K562 (cell line): ENCODE results near the gene SGMS1. TPM values are rescaled to one million over a fixed set of nuclear protein-coding genes. Genes with fewer than 3 reads are reported as not detected.

Experiments used
- DNMT1 ChIP-seq: fragments of 450-650 bp; IDR thresholded peaks from 2 replicates; pipeline ENCODE4 v1.6.1; 2016; ENCODE audit warnings: antibody characterized with exemption, mild to moderate bottlenecking
- FOXJ2 ChIP-seq: fragments of 200-800 bp; sonication (Bioruptor generic); IDR thresholded peaks from 2 replicates; pipeline ENCODE4 v1.6.1; 2016; ENCODE audit warnings: missing genetic modification characterization, missing compliant biosample characterization
- MAFK ChIP-seq: IDR thresholded peaks from 2 replicates; pipeline ENCODE4 v1.6.1; 2011; ENCODE audit warnings: low read length, improper control_type of control experiment
- NFE2 ChIP-seq: IDR thresholded peaks from 2 replicates; pipeline ENCODE4 v1.6.1; 2014; ENCODE audit warnings: antibody characterized with exemption, low read depth
- PHB2 ChIP-seq: fragments of 450-650 bp; IDR thresholded peaks from 2 replicates; pipeline ENCODE4 v1.6.1; 2017; ENCODE audit warnings: low read depth
- RHOXF2B ChIP-seq: fragments of 250-450 bp; sonication (Bioruptor Pico); conservative IDR thresholded peaks from 2 replicates; pipeline ENCODE4 v1.5.1; 2021
- SMAD3 ChIP-seq: fragments of 450-650 bp; formaldehyde crosslinking; conservative IDR thresholded peaks from 2 replicates; pipeline ENCODE4 v1.4.0; 2020; ENCODE audit warnings: mild to moderate bottlenecking
- SP1 ChIP-seq: sonication (generic); formaldehyde crosslinking; IDR thresholded peaks from 2 replicates; pipeline ENCODE4 v1.8.1; 2022; ENCODE audit warnings: mild to moderate bottlenecking, missing genetic modification reagents
- ZC3H11A ChIP-seq: IDR thresholded peaks from 2 replicates; pipeline ENCODE4 v1.6.1; 2012; ENCODE audit warnings: low read depth, low read length, improper control_type of control experiment
- ZNF175 ChIP-seq: fragments of 200-800 bp; sonication (Bioruptor generic); IDR thresholded peaks from 2 replicates; pipeline ENCODE4 v1.6.1; 2016; ENCODE audit warnings: low read depth, mild to moderate bottlenecking, missing genetic modification characterization, missing compliant biosample characterization
- ZNF444 ChIP-seq: fragments of 250-450 bp; sonication (Bioruptor Pico); IDR thresholded peaks from 2 replicates; pipeline ENCODE4 v1.4.0; 2020; ENCODE audit warnings: mild to moderate bottlenecking, moderate library complexity
- ZNF644 ChIP-seq: fragments of 200-800 bp; sonication (Bioruptor generic); IDR thresholded peaks from 2 replicates; pipeline ENCODE4 v1.6.1; 2016; ENCODE audit warnings: low read depth, missing genetic modification characterization, missing compliant biosample characterization
- ZNF668 ChIP-seq: fragments of 250-450 bp; sonication (Bioruptor Pico); IDR thresholded peaks from 2 replicates; pipeline ENCODE4 v1.8.0; 2022; ENCODE audit warnings: mild to moderate bottlenecking, inconsistent platforms
- polyA plus RNA-seq, 8 experiments: library from polyadenylated mRNA; depleted of rRNA in 4 of 8; stranded (reverse) in 5 of 8; unstranded in 3 of 8; fragments of >200 nt; fragmentation: Nextera tagmentation in 2 of 8; fragmentation: Illumina TruSeq in 1 of 8; extraction: Ambion mirVana in 2 of 8; extraction: Trizol in 1 of 8; gene quantifications; 2 replicates each; pipeline versions ENCODE4 v1.2.1 to v1.2.3, GENCODE V29; 2011 to 2014; ENCODE audit warnings: inconsistent platforms in 1 of 8, missing spikeins in 1 of 8
- total RNA-seq, 7 experiments: library from RNA; depleted of rRNA in 6 of 7; stranded (reverse); fragments of >200 nt in 6 of 7; fragmentation: Illumina TruSeq in 2 of 7; extraction: Trizol in 2 of 7; gene quantifications; 2 replicates each; pipeline versions ENCODE4 v1.2.1 to v1.2.3, GENCODE V29; 2011 to 2021; ENCODE audit warnings: low replicate concordance in 1 of 7
- TF ChIP-seq, protein P1 (sequence below): fragments of 450-650 bp; formaldehyde crosslinking; IDR thresholded peaks from 2 replicates; pipeline ENCODE4 v1.4.0; 2022; ENCODE audit warnings: mild to moderate bottlenecking, moderate library complexity
- TF ChIP-seq, protein P2 (sequence below): fragments of 450-650 bp; formaldehyde crosslinking; IDR thresholded peaks from 2 replicates; pipeline ENCODE4 v1.4.0; 2020; ENCODE audit warnings: mild to moderate bottlenecking, moderate library complexity
- TF ChIP-seq, protein P3 (sequence below), 2 experiments: fragments of 200-800 bp in 1 of 2; sonication (Bioruptor generic) in 1 of 2; sonication (generic) in 1 of 2; formaldehyde crosslinking in 1 of 2; IDR thresholded peaks in 1 of 2; conservative IDR thresholded peaks in 1 of 2; 2 replicates each; pipeline versions ENCODE4 v1.5.0 to v1.6.1; 2016 to 2020; ENCODE audit warnings: missing compliant biosample characterization in 1 of 2, missing genetic modification characterization in 1 of 2, missing genetic modification reagents in 1 of 2
- TF ChIP-seq, protein P4 (sequence below): fragments of 250-450 bp; sonication (Bioruptor Pico); IDR thresholded peaks from 2 replicates; pipeline ENCODE4 v1.9.0; 2021; ENCODE audit warnings: mild to moderate bottlenecking
- TF ChIP-seq, protein P5 (sequence below): fragments of 250-450 bp; sonication (Bioruptor Pico); IDR thresholded peaks from 2 replicates; pipeline ENCODE4 v1.5.0; 2021; ENCODE audit warnings: mild to moderate bottlenecking, moderate library complexity

Gene SGMS1
- total and polyA plus RNA-seq, 9 of the 15 experiments (the other 6 are each of a cell fraction or from before 2014, with no cell fraction given): 22.6 to 232 (median 82.2) TPM

DNA sequence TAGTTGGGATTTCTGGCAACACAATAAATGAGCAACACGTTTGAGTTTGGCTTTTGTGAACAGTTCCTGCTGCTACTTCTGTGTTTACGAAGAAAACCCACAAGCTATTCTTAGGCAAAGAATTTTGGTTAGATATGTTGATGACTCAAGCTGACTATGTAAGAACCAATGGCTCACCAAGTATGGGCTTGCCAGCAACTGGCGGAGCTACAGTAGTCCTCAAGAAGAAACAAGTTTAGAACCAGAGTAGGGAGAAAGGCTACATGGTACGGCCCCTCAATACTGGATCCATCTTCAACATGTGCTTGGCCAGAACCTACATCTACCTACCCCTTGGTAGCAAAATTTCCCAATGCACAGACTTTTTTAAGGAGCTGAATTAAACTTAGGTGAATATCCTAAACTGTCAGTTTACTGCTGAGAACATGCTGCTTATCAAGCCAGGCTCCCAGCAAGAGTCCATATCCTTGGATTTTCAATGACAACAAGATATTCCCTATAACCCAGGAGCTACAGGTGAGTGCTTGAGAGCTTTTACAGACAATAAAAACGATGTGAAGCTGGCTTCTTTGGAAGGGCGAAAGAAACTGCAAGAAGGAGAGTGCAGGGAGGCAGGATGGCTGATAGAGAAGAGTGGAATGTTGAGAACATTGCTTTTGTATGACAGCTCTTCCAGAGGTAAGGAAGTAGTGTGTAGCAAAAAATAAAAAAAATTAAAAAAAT, 298.1 kb downstream of the SGMS1 start (continued):
- TF ChIP-seq FOXJ2 (tag) (0 out of 2 replicates have a peak, but pooled peaks have one; percentile 43), MAFK (peak; percentile 49; the same call in 1 of the 2 replicates), ZNF644 (tag) (peak; percentile 78), ZC3H11A (no peak), SP1 (peak; percentile 59; the same call in 1 of the 2 replicates), SMAD3 (peak; percentile 27; the same call in 1 of the 2 replicates), ZNF444 (no peak), RHOXF2B (CRISPR knock-in tag) (0 out of 2 replicates have a peak, but pooled peaks have one; percentile 57), ZNF668 (CRISPR knock-in tag) (peak; percentile 35; the same call in 1 of the 2 replicates), DNMT1 (no peak), ZNF175 (CRISPR knock-in tag) (peak; percentile 82), PHB2 (no peak), NFE2 (peak; percentile 68; the same call in 1 of the 2 replicates)
- TF ChIP-seq, protein P1, sequence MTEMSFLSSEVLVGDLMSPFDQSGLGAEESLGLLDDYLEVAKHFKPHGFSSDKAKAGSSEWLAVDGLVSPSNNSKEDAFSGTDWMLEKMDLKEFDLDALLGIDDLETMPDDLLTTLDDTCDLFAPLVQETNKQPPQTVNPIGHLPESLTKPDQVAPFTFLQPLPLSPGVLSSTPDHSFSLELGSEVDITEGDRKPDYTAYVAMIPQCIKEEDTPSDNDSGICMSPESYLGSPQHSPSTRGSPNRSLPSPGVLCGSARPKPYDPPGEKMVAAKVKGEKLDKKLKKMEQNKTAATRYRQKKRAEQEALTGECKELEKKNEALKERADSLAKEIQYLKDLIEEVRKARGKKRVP (CRISPR knock-in tag): peak; percentile 50
- TF ChIP-seq, protein P2, sequence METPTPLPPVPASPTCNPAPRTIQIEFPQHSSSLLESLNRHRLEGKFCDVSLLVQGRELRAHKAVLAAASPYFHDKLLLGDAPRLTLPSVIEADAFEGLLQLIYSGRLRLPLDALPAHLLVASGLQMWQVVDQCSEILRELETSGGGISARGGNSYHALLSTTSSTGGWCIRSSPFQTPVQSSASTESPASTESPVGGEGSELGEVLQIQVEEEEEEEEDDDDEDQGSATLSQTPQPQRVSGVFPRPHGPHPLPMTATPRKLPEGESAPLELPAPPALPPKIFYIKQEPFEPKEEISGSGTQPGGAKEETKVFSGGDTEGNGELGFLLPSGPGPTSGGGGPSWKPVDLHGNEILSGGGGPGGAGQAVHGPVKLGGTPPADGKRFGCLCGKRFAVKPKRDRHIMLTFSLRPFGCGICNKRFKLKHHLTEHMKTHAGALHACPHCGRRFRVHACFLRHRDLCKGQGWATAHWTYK (CRISPR knock-in tag): peak; percentile 84
- TF ChIP-seq, protein P3, sequence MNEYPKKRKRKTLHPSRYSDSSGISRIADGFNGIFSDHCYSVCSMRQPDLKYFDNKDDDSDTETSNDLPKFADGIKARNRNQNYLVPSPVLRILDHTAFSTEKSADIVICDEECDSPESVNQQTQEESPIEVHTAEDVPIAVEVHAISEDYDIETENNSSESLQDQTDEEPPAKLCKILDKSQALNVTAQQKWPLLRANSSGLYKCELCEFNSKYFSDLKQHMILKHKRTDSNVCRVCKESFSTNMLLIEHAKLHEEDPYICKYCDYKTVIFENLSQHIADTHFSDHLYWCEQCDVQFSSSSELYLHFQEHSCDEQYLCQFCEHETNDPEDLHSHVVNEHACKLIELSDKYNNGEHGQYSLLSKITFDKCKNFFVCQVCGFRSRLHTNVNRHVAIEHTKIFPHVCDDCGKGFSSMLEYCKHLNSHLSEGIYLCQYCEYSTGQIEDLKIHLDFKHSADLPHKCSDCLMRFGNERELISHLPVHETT (CRISPR knock-in tag; conservative IDR thresholded peaks at IDR 0.05 in 1 of 2, IDR thresholded peaks at IDR 0.05 in 1 of 2): peak in 1 of 2 experiments; percentile 91; a peak in 2 of 4 replicates
- TF ChIP-seq, protein P4, sequence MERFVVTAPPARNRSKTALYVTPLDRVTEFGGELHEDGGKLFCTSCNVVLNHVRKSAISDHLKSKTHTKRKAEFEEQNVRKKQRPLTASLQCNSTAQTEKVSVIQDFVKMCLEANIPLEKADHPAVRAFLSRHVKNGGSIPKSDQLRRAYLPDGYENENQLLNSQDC (CRISPR knock-in tag): 0 out of 2 replicates have a peak, but pooled peaks have one; percentile 48
- TF ChIP-seq, protein P5, sequence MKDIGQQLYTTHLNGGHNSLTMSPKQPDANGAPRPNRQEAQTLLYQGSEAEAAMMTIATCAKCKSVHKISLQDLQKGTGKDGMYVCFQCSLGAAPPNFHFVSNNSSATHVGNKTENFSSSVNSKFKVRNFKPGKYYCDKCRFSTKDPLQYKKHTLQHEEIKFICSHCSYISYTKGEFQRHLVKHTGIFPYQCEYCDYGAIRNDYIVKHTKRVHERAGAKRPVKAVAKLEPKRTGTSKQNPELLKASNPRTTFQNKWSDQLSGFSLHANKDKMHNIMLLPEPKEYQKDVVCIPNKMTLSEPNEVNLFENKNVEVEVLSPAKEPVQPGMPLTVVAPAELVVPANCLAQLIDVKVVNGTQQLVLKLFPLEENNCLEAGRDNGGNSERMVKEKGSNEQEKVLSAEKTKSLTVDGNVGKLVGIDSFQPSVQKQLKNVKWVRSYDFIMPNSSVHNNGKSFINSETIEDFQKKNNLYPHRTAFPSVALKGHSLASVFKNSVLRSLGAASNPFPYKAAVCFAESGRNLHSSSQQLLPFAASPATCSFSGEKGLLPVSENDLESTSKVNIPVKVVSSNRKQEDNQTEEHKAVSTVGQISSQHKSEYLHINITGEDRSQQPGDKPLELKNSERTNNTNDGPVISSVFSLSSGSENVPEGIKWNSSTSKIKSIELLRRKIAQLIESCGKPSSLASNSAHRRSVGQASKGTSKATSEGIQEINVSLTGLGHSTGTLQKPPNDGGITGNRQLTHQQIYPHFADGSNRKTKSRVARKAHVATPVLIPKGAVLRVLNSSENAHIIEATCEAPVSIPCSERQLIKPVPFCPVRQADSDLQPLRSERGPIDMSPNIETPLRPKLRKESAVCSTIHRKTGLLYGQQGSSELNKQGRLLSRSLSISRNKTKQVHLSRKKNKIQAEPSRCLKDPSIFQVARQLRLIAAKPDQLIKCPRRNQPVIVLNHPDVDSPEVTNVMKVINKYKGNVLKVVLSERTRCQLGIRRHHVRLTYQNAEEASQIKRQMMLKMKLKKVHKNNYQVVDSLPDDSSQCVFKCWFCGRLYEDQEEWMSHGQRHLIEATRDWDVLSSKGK (CRISPR knock-in tag): no peak
